Measurements from ENCODE around the gene CNPPD1. TPM values are rescaled to one million over a fixed set of nuclear protein-coding genes. Genes with fewer than 3 reads are reported as not detected.

CNPPD1 gene
- total and polyA plus RNA-seq, 4 donors, result 27.5 to 66.9 (median 48.6) TPM

- H3K27me3 ChIP-seq (ENCODE audit: control insufficient read depth in 3 of 3, insufficient read depth in 3 of 3, low read length in 2 of 3), result no peaks in the 10 kb centered on the region
- peak; percentile 90 for ATAC-seq (ENCODE audit: insufficient read depth, low FRiP score)
- peak within 1 kb of the TSS; percentile 83 to 87 for H3K27ac ChIP-seq (ENCODE audit: low read depth in 1 of 2, low read length in 1 of 2)
- 11 to 15% methylated on average over 67 to 71 of the region's 71 CpGs for WGBS, 2 donors
- peak; percentile 97 to 98 (median 98) for DNase-seq
- peaks cover 10 to 51% (median 47%) of the 10 kb centered on the region in 4 donors for H3K36me3 ChIP-seq (ENCODE audit: control insufficient read depth in 4 of 4, insufficient read depth in 4 of 4, low read length in 4 of 4)
- peaks cover 0 to 26% (median 11%) of the 10 kb centered on the region in 5 donors for H3K4me1 ChIP-seq (ENCODE audit: control insufficient read depth in 5 of 5, insufficient read depth in 5 of 5, low read length in 5 of 5)
- H3K4me3 ChIP-seq, result peak within 1 kb of the TSS; percentile 44
- TF ChIP-seq CTCF (IDR thresholded peaks at IDR 0.05; ENCODE audit: control extremely low read depth, extremely low read depth), result no peak
- no peaks in the 10 kb centered on the region for H3K9me3 ChIP-seq (ENCODE audit: control insufficient read depth in 4 of 4, insufficient read depth in 3 of 4, low read length in 3 of 4)
- H3K9ac ChIP-seq (ENCODE audit: insufficient read depth in 1 of 2, low read length in 2 of 2), result peak within 1 kb of the TSS; percentile 57 to 74
These were observed 42.3 kb upstream of the CNPPD1 start, which contains the start of gene ABCB6 for GRCh38 chr2:219218732-219219701. Gene ABCB6, minus strand, starts transcription at chr2:219218958. Its CDS starts 285 bp downstream, at chr2:219218673.

GRCh38 chr2:219218217-219218731 lies 41.5 kb upstream of the CNPPD1 start:
- Histone ChIP-seq H3K9ac (ENCODE audit: insufficient read depth in 1 of 2, low read length in 2 of 2) (peak overlapping the region; percentile 17 to 40), H3K9me3 (ENCODE audit: control insufficient read depth in 4 of 4, insufficient read depth in 3 of 4, low read length in 3 of 4) (no peaks in the 10 kb centered on the region), H3K36me3 (ENCODE audit: control insufficient read depth in 4 of 4, insufficient read depth in 4 of 4, low read length in 4 of 4) (peaks cover 8 to 50% (median 47%) of the 10 kb centered on the region in 4 donors), H3K27me3 (ENCODE audit: control insufficient read depth in 3 of 3, insufficient read depth in 3 of 3, low read length in 2 of 3) (no peaks in the 10 kb centered on the region), H3K27ac (ENCODE audit: low read depth in 1 of 2, low read length in 1 of 2) (peak overlapping the region; percentile 83 to 87), H3K4me1 (ENCODE audit: control insufficient read depth in 5 of 5, insufficient read depth in 5 of 5, low read length in 5 of 5) (peaks cover 0 to 26% (median 11%) of the 10 kb centered on the region in 5 donors), H3K4me3 (peak overlapping the region; percentile 44)
- no peak for TF ChIP-seq CTCF (IDR thresholded peaks at IDR 0.05; ENCODE audit: control extremely low read depth, extremely low read depth)
- peak; percentile 27 for ATAC-seq (ENCODE audit: insufficient read depth, low FRiP score)
- 0 to 1% methylated on average over 37 of the region's 37 CpGs for WGBS, 2 donors
- peak; percentile 69 to 83 (median 80) for DNase-seq

- H3K9me3 ChIP-seq (ENCODE audit: control insufficient read depth in 4 of 4, insufficient read depth in 3 of 4, low read length in 3 of 4), result no peaks in the 10 kb centered on the region
- H3K4me3 ChIP-seq, result no peak overlapping the region
- no peak overlapping the region for H3K27ac ChIP-seq (ENCODE audit: low read depth in 1 of 2, low read length in 1 of 2)
- peaks cover under 1 to 43% (median 41%) of the 10 kb centered on the region in 4 donors for H3K36me3 ChIP-seq (ENCODE audit: control insufficient read depth in 4 of 4, insufficient read depth in 4 of 4, low read length in 4 of 4)
- H3K9ac ChIP-seq (ENCODE audit: insufficient read depth in 1 of 2, low read length in 2 of 2), result no peak overlapping the region
- H3K27me3 ChIP-seq (ENCODE audit: control insufficient read depth in 3 of 3, insufficient read depth in 3 of 3, low read length in 2 of 3), result no peaks in the 10 kb centered on the region
- DNase-seq (no peak), ATAC-seq (ENCODE audit: insufficient read depth, low FRiP score) (no peak)
- peaks cover 0 to 26% (median 11%) of the 10 kb centered on the region in 5 donors for H3K4me1 ChIP-seq (ENCODE audit: control insufficient read depth in 5 of 5, insufficient read depth in 5 of 5, low read length in 5 of 5)
- WGBS, 2 donors, result 92% methylated on average over 6 of the region's 6 CpGs
- no peak for TF ChIP-seq CTCF (IDR thresholded peaks at IDR 0.05; ENCODE audit: control extremely low read depth, extremely low read depth)
These were observed 39.8 kb upstream of the CNPPD1 start for GRCh38 chr2:219216535-219216915.
